Measurements from ENCODE around the gene EHD4. TPM values are rescaled to one million over a fixed set of nuclear protein-coding genes. Genes with fewer than 3 reads are reported as not detected.

EHD4 gene
- total RNA-seq, result 39.7 TPM

- peak; percentile 99 for DNase-seq (ENCODE audit: low spot score)
Observed at GRCh38 chr15:41972253-41973242, at the start of gene EHD4. Gene EHD4, minus strand, starts transcription at chr15:41972557. Its CDS starts 63 bp downstream, at chr15:41972494.

GRCh38 chr15:42021593-42021992 is 49.2 kb upstream of the EHD4 start:
- DNase-seq (ENCODE audit: low spot score), result no peak

- no peak for DNase-seq (ENCODE audit: low spot score)
Observed at GRCh38 chr15:42020713-42021273, 48.4 kb upstream of the EHD4 start, which contains the start of gene PLA2G4E. Gene PLA2G4E, minus strand, starts transcription at chr15:42021042. Its CDS starts 12 bp downstream, at chr15:42021030.

- no peak for DNase-seq (ENCODE audit: low spot score)
Observed at GRCh38 chr15:42018306-42019224, 46.2 kb upstream of the EHD4 start.

GRCh38 chr15:42016971-42017370 is 44.6 kb upstream of the EHD4 start:
- DNase-seq (ENCODE audit: low spot score), result no peak

GRCh38 chr15:42014406-42014805 is 42.0 kb upstream of the EHD4 start:
- no peak for DNase-seq (ENCODE audit: low spot score)

GRCh38 chr15:42012928-42013482 is 40.6 kb upstream of the EHD4 start:
- no peak for DNase-seq (ENCODE audit: low spot score)

GRCh38 chr15:42012241-42012640 is 39.9 kb upstream of the EHD4 start:
- peak; percentile 39 for DNase-seq (ENCODE audit: low spot score)

- no peak for DNase-seq (ENCODE audit: low spot score)
Observed at GRCh38 chr15:42011074-42011473, 38.7 kb upstream of the EHD4 start.

- DNase-seq (ENCODE audit: low spot score), result no peak
Observed at GRCh38 chr15:42010434-42010833, 38.1 kb upstream of the EHD4 start.

GRCh38 chr15:42009474-42009873 is 37.1 kb upstream of the EHD4 start:
- DNase-seq (ENCODE audit: low spot score), result no peak

- no peak for DNase-seq (ENCODE audit: low spot score)
Observed at GRCh38 chr15:42009022-42009421, 36.7 kb upstream of the EHD4 start.

- DNase-seq (ENCODE audit: low spot score), result no peak
Observed at GRCh38 chr15:42007386-42007785, 35.0 kb upstream of the EHD4 start.

- no peak for DNase-seq (ENCODE audit: low spot score)
Observed at GRCh38 chr15:42002333-42002732, 30.0 kb upstream of the EHD4 start.

GRCh38 chr15:42001236-42001635 is 28.9 kb upstream of the EHD4 start:
- DNase-seq (ENCODE audit: low spot score), result no peak

GRCh38 chr15:41999290-42000285 is 27.2 kb upstream of the EHD4 start:
- no peak for DNase-seq (ENCODE audit: low spot score)

- DNase-seq (ENCODE audit: low spot score), result no peak
Observed at GRCh38 chr15:41997845-41998244, 25.5 kb upstream of the EHD4 start.

GRCh38 chr15:41996921-41997592 is 24.7 kb upstream of the EHD4 start:
- DNase-seq (ENCODE audit: low spot score), result no peak

- DNase-seq (ENCODE audit: low spot score), result no peak
Observed at GRCh38 chr15:41996376-41996775, 24.0 kb upstream of the EHD4 start.

GRCh38 chr15:41995476-41995855 is 23.1 kb upstream of the EHD4 start:
- DNase-seq (ENCODE audit: low spot score), result no peak
